GM12878 (cell line): ENCODE measurements around the gene ARHGAP45. TPM values are rescaled to one million over a fixed set of nuclear protein-coding genes. Genes with fewer than 3 reads are reported as not detected.

Source experiments
- ATAC-seq: fragments of 200-7000 bp; cut with Tn5 transposase; 3 replicates; pipeline ENCODE4 v1.9.1; 2020; ENCODE audit warnings: mild to moderate bottlenecking, moderate library complexity
- BruUV-seq: library from RNA; stranded (reverse); fragments of 400-500 nt; replicated peaks from 2 replicates; lab custom pipeline; 2021; lab: Mats Ljungman, UMichigan
- CTCF ChIA-PET: fragments of 300-600 bp; sonication (Branson Sonifier 250); formaldehyde crosslinking; extraction: SDS; loops from one replicate; lab custom pipeline; 2021; ENCODE audit warnings: inconsistent platforms; lab: Yijun Ruan, JAX
- POLR2A ChIA-PET: fragments of 350-600 bp; formaldehyde crosslinking; extraction: SDS; loops from one replicate; lab custom pipeline; 2021; ENCODE audit warnings: inconsistent platforms; lab: Charles Lee
- RAD21 ChIA-PET: fragments of 300-600 bp; sonication (Branson Sonifier 250); formaldehyde crosslinking; loops from one replicate; lab custom pipeline; 2023; ENCODE audit warnings: antibody characterized with exemption; ENCODE audit not compliant: unreplicated experiment; lab: Charles Lee
- SMC1A ChIA-PET: fragments of 300-600 bp; sonication (Branson Sonifier 250); formaldehyde crosslinking; loops from one replicate; lab custom pipeline; 2023; ENCODE audit not compliant: unreplicated experiment, uncharacterized antibody; lab: Charles Lee
- DNase-seq: peaks from one replicate; pipeline ENCODE4 v3.0.0-alpha.2; 2011; ENCODE audit warnings: low read depth, low spot score
- FAIRE-seq: peaks from 3 replicates; lab custom pipeline; 2011; peaks lifted over from hg19 to GRCh38; lab: Jason Lieb, UNC
- H2AFZ ChIP-seq: 2 replicates; pipeline ENCODE4 v1.6.0; 2011; ENCODE audit warnings: low read depth, low read length, control low read depth; ENCODE audit not compliant: control insufficient read depth
- H3K27ac ChIP-seq: 2 replicates; pipeline ENCODE4 v1.5.1; 2011; ENCODE audit warnings: control low read depth; ENCODE audit not compliant: control insufficient read depth, insufficient read depth
- H3K27me3 ChIP-seq, 2 experiments: replicated peaks in 1 of 2; 2 replicates each; pipeline versions ENCODE4 v1.6.0 to v1.6.1; 2011; ENCODE audit warnings: low read length in 1 of 2; ENCODE audit not compliant: control insufficient read depth in 2 of 2, insufficient read depth in 2 of 2
- H3K36me3 ChIP-seq, 2 experiments: 2 replicates each; pipeline ENCODE4 v1.5.1; 2011; ENCODE audit warnings: low read length in 1 of 2; ENCODE audit not compliant: control insufficient read depth in 2 of 2, insufficient read depth in 2 of 2
- H3K4me1 ChIP-seq: 2 replicates; pipeline ENCODE4 v1.6.1; 2011; ENCODE audit warnings: mild to moderate bottlenecking, low read length, moderate library complexity, mixed read lengths; ENCODE audit not compliant: control insufficient read depth, insufficient read depth
- H3K4me2 ChIP-seq: 2 replicates; pipeline ENCODE4 v1.6.0; 2011; ENCODE audit warnings: control low read depth; ENCODE audit not compliant: control insufficient read depth, insufficient read depth
- H3K4me3 ChIP-seq: fragments of 200-600 bp; sonication (generic); 2 replicates; pipeline ENCODE4 v1.5.1; 2016
- H3K79me2 ChIP-seq: 2 replicates; pipeline ENCODE4 v1.6.0; 2011; ENCODE audit warnings: low read length; ENCODE audit not compliant: control insufficient read depth, insufficient read depth
- H3K9ac ChIP-seq: 2 replicates; pipeline ENCODE4 v1.8.0; 2011; ENCODE audit warnings: low read length, control low read depth, mixed read lengths; ENCODE audit not compliant: control insufficient read depth, insufficient read depth
- H3K9me3 ChIP-seq: replicated peaks from 3 replicates; pipeline ENCODE4 v1.5.1; 2011; ENCODE audit warnings: mild to moderate bottlenecking, low read length; ENCODE audit not compliant: control insufficient read depth, insufficient read depth
- H4K20me1 ChIP-seq: 2 replicates; pipeline ENCODE4 v1.6.0; 2011; ENCODE audit not compliant: control insufficient read depth, insufficient read depth
- EED ChIP-seq: sonication (generic); IDR thresholded peaks from 2 replicates; pipeline ENCODE4 v1.6.1; 2016; ENCODE audit warnings: antibody characterized with exemption, low read depth
- FOS ChIP-seq: IDR thresholded peaks from 3 replicates; pipeline ENCODE4 v1.6.1; 2011; ENCODE audit warnings: borderline replicate concordance; ENCODE audit not compliant: insufficient read length; ENCODE audit errors: extremely low read depth
- JUND ChIP-seq: IDR thresholded peaks from 2 replicates; pipeline ENCODE4 v1.6.1; 2012; ENCODE audit warnings: low read depth, mild to moderate bottlenecking, low read length, improper control_type of control experiment, moderate library complexity
- NBN ChIP-seq: fragments of 450-650 bp; IDR thresholded peaks from 2 replicates; pipeline ENCODE4 v1.6.1; 2016
- SPI1 ChIP-seq: IDR thresholded peaks from 2 replicates; pipeline ENCODE4 v1.6.1; 2011; ENCODE audit warnings: low read depth, mild to moderate bottlenecking, low read length, moderate library complexity, borderline replicate concordance; ENCODE audit not compliant: insufficient read depth
- SRF ChIP-seq, 2 experiments: IDR thresholded peaks; 2 replicates each; pipeline ENCODE4 v1.6.1; 2011; ENCODE audit warnings: low read depth in 2 of 2, low read length in 2 of 2, mild to moderate bottlenecking in 1 of 2, moderate library complexity in 1 of 2
- ZNF217 ChIP-seq: fragments of 450-650 bp; IDR thresholded peaks from 2 replicates; pipeline ENCODE4 v1.6.1; 2017; ENCODE audit warnings: antibody characterized with exemption, mild to moderate bottlenecking
- WGBS: methylation state at CpG from one replicate; pipeline ENCODE4 v1.1.6; 2016; ENCODE audit warnings: low lambda C conversion rate; ENCODE audit not compliant: insufficient replicate concordance, insufficient coverage; ENCODE audit errors: missing lambda C conversion rate; 5-methylcytosine and 5-hydroxymethylcytosine counted together
- in situ Hi-C: fragments of 300-500 bp; cut with MboI; formaldehyde crosslinking; loops from 9 replicates; pipeline ENCODE4 v1.14.3; 2018; ENCODE audit warnings: mixed read lengths
- intact Hi-C: fragments of 100-400 bp; cut with micrococcal nuclease; formaldehyde crosslinking; loops from one replicate; pipeline ENCODE4 v1.14.2; 2022; ENCODE audit not compliant: unreplicated experiment
- polyA plus RNA-seq, 11 experiments: library from polyadenylated mRNA; depleted of rRNA in 4 of 11; unstranded in 6 of 11; stranded (reverse) in 5 of 11; fragments of >200 nt; fragmentation: Nextera tagmentation in 4 of 11; fragmentation: Illumina TruSeq in 1 of 11; extraction: Ambion mirVana in 4 of 11; extraction: Trizol in 1 of 11; gene quantifications; 1 replicate in 1 of 11; 2 replicates in 10 of 11; pipeline versions ENCODE4 v1.2.1 to v1.2.3, GENCODE V29; 2011 to 2016; ENCODE audit warnings: inconsistent platforms in 2 of 11, missing spikeins in 2 of 11, low read depth in 1 of 11
- total RNA-seq, 4 experiments: library from RNA; depleted of rRNA in 3 of 4; stranded (reverse); fragments of >200 nt in 3 of 4; fragmentation: Illumina TruSeq in 1 of 4; extraction: Trizol in 1 of 4; gene quantifications; 2 replicates each; pipeline versions ENCODE4 v1.2.1 to v1.2.3, GENCODE V29; 2013 to 2021
- TF ChIP-seq, protein P1 (sequence below): IDR thresholded peaks from 2 replicates; pipeline ENCODE4 v1.6.1; 2012; ENCODE audit warnings: low read depth, low read length, improper control_type of control experiment
- TF ChIP-seq, protein P2 (sequence below): fragments of 450-650 bp; IDR thresholded peaks from 2 replicates; pipeline ENCODE4 v1.6.1; 2017; ENCODE audit warnings: antibody characterized with exemption, mild to moderate bottlenecking, moderate library complexity
- TF ChIP-seq, protein P3 (sequence below): fragments of 450-650 bp; IDR thresholded peaks from 2 replicates; pipeline ENCODE4 v1.6.1; 2017; ENCODE audit warnings: borderline replicate concordance
- TF ChIP-seq, protein P4 (sequence below): fragments of 450-650 bp; IDR thresholded peaks from 2 replicates; pipeline ENCODE4 v1.6.1; 2017; ENCODE audit warnings: mild to moderate bottlenecking, moderate library complexity
- TF ChIP-seq, protein P5 (sequence below): IDR thresholded peaks from 2 replicates; pipeline ENCODE4 v1.6.1; 2011; ENCODE audit warnings: low read depth, mild to moderate bottlenecking, low read length, moderate library complexity, borderline replicate concordance; ENCODE audit errors: extremely low read depth

Gene ARHGAP45
- total and polyA plus RNA-seq, 10 of the 15 experiments (the other 5 are each of a cell fraction or from before 2014, with no cell fraction given) = 1.4 to 151 (median 59.9) TPM

DNA sequence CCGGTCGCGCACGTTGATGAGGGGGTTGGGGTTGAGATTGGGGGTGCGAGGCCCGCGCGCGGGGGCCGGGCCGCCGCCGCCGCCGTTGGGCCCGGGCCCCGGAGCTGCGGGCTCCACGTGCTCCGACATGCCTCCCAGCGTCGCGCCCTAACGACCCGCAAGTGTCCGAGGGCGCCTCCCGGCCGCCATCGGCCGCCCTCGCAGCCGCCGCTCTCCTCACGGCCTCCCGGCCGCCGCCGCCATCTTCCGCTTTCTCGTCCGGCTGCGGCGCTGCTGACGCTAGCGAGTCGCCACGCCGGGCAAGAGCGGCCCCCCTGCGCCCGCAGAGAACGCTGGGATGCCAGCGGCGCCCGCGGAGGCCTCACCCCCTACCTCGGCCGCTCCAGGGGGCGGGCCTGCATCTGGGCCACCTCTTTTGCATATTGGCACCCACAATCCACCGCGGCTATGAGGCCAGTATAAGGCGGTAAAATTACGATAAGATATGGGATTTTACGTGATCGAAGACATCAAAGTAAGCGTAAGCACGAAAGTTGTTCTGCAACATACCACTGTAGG lies 46.0 kb upstream of the ARHGAP45 start, which contains the start of gene TMEM259:
Gene TMEM259, minus strand, starts transcription at position 256 of the 558 bp plus-strand sequence. Its CDS starts 127 bp downstream, at position 129.
- in situ Hi-C loops = no loop called here
- peaks cover 6% of the 10 kb centered on the region; the same call in 1 of the 2 replicates for H4K20me1 ChIP-seq
- H3K4me2 ChIP-seq = peak within 1 kb of the TSS; percentile 75
- H3K79me2 ChIP-seq = peaks cover 52% of the 10 kb centered on the region
- peak within 1 kb of the TSS; percentile 95 for H2AFZ ChIP-seq
- ChIA-PET SMC1A (interaction anchor here (1.4 kb wide), 1 partner anchor 93 kb away, joined by 3 read pairs; no protein-coding TSS in a partner anchor), POLR2A (interaction anchor here (0.9 to 2.1 kb wide), 4 partner anchors 19 to 130 kb away, joined by 3 to 12 read pairs (median 4); partner anchors contain the start of genes ABCA7, ARHGAP45 and WDR18), CTCF (interaction anchor here (0.7 to 2.0 kb wide), 5 partner anchors 20 to 219 kb away, joined by 3 to 6 read pairs (median 3); no protein-coding TSS in a partner anchor), RAD21 (interaction anchor here (1.8 kb wide), 1 partner anchor 47 kb away, joined by 6 read pairs; the partner anchor contains the start of gene ARHGAP45)
- peak; percentile 92 for DNase-seq
- H3K36me3 ChIP-seq = no peaks in the 10 kb centered on the region; a peak in 1 of 4 replicates
- peak; percentile 86 for ATAC-seq
- no peaks in the 10 kb centered on the region for H3K27me3 ChIP-seq
- H3K9me3 ChIP-seq = no peaks in the 10 kb centered on the region
- BruUV-seq = no TSS peak
- 2% methylated on average over 41 of the region's 68 CpGs for WGBS
- peak within 1 kb of the TSS; percentile 83 for H3K4me3 ChIP-seq
- no peak for FAIRE-seq
- intact Hi-C loops = loop anchor here (1.0 to 2.0 kb wide), 2 partner anchors 48 to 82 kb away; partner anchors contain the start of gene GPX4
- peak within 1 kb of the TSS; percentile 99 for H3K27ac ChIP-seq
- H3K4me1 ChIP-seq = peaks cover 30% of the 10 kb centered on the region
- peak within 1 kb of the TSS; percentile 94 for H3K9ac ChIP-seq
- TF ChIP-seq JUND = 0 out of 2 replicates have a peak, but pooled peaks have one; percentile 12
- TF ChIP-seq FOS = no peak
- TF ChIP-seq, protein P1, sequence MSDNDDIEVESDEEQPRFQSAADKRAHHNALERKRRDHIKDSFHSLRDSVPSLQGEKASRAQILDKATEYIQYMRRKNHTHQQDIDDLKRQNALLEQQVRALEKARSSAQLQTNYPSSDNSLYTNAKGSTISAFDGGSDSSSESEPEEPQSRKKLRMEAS = no peak; the same call in 1 of the 2 replicates
- TF ChIP-seq EED = no peak
- 0 out of 2 replicates have a peak, but pooled peaks have one; percentile 7 for TF ChIP-seq SPI1
- no peak for TF ChIP-seq NBN
- peak; percentile 69; the same call in 1 of the 2 replicates for TF ChIP-seq ZNF217
- TF ChIP-seq, protein P2, sequence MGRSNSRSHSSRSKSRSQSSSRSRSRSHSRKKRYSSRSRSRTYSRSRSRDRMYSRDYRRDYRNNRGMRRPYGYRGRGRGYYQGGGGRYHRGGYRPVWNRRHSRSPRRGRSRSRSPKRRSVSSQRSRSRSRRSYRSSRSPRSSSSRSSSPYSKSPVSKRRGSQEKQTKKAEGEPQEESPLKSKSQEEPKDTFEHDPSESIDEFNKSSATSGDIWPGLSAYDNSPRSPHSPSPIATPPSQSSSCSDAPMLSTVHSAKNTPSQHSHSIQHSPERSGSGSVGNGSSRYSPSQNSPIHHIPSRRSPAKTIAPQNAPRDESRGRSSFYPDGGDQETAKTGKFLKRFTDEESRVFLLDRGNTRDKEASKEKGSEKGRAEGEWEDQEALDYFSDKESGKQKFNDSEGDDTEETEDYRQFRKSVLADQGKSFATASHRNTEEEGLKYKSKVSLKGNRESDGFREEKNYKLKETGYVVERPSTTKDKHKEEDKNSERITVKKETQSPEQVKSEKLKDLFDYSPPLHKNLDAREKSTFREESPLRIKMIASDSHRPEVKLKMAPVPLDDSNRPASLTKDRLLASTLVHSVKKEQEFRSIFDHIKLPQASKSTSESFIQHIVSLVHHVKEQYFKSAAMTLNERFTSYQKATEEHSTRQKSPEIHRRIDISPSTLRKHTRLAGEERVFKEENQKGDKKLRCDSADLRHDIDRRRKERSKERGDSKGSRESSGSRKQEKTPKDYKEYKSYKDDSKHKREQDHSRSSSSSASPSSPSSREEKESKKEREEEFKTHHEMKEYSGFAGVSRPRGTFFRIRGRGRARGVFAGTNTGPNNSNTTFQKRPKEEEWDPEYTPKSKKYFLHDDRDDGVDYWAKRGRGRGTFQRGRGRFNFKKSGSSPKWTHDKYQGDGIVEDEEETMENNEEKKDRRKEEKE = peak; percentile 72
- TF ChIP-seq SRF (IDR thresholded peaks at IDR 0.05; ENCODE audit: low read depth in 2 of 2, low read length in 2 of 2) = peak in 1 of 2 experiments; percentile 39; a peak in 1 of 4 replicates
- TF ChIP-seq, protein P3, sequence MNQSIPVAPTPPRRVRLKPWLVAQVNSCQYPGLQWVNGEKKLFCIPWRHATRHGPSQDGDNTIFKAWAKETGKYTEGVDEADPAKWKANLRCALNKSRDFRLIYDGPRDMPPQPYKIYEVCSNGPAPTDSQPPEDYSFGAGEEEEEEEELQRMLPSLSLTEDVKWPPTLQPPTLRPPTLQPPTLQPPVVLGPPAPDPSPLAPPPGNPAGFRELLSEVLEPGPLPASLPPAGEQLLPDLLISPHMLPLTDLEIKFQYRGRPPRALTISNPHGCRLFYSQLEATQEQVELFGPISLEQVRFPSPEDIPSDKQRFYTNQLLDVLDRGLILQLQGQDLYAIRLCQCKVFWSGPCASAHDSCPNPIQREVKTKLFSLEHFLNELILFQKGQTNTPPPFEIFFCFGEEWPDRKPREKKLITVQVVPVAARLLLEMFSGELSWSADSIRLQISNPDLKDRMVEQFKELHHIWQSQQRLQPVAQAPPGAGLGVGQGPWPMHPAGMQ = no peak
- TF ChIP-seq, protein P4, sequence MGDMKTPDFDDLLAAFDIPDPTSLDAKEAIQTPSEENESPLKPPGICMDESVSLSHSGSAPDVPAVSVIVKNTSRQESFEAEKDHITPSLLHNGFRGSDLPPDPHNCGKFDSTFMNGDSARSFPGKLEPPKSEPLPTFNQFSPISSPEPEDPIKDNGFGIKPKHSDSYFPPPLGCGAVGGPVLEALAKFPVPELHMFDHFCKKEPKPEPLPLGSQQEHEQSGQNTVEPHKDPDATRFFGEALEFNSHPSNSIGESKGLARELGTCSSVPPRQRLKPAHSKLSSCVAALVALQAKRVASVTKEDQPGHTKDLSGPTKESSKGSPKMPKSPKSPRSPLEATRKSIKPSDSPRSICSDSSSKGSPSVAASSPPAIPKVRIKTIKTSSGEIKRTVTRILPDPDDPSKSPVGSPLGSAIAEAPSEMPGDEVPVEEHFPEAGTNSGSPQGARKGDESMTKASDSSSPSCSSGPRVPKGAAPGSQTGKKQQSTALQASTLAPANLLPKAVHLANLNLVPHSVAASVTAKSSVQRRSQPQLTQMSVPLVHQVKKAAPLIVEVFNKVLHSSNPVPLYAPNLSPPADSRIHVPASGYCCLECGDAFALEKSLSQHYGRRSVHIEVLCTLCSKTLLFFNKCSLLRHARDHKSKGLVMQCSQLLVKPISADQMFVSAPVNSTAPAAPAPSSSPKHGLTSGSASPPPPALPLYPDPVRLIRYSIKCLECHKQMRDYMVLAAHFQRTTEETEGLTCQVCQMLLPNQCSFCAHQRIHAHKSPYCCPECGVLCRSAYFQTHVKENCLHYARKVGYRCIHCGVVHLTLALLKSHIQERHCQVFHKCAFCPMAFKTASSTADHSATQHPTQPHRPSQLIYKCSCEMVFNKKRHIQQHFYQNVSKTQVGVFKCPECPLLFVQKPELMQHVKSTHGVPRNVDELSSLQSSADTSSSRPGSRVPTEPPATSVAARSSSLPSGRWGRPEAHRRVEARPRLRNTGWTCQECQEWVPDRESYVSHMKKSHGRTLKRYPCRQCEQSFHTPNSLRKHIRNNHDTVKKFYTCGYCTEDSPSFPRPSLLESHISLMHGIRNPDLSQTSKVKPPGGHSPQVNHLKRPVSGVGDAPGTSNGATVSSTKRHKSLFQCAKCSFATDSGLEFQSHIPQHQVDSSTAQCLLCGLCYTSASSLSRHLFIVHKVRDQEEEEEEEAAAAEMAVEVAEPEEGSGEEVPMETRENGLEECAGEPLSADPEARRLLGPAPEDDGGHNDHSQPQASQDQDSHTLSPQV = 0 out of 2 replicates have a peak, but pooled peaks have one; percentile 41
- TF ChIP-seq, protein P5, sequence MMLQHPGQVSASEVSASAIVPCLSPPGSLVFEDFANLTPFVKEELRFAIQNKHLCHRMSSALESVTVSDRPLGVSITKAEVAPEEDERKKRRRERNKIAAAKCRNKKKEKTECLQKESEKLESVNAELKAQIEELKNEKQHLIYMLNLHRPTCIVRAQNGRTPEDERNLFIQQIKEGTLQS = no peak
